UCSD-AML1 (cell line): ENCODE data around the gene CD300H.
A peak's percentile ranks its signal among the peaks of the same experiment; 100 is the strongest.
"Not testable (repeated sequence)": the region's sequence is repeated elsewhere in the genome, so short reads cannot be mapped to it uniquely, and the experiment has no call there.

Experiments
- DNase-seq: peaks from one replicate; lab custom pipeline; 2025; ENCODE audit not compliant: unreplicated experiment; lab: John Stamatoyannopoulos, UW

Gene CD300H

DNA sequence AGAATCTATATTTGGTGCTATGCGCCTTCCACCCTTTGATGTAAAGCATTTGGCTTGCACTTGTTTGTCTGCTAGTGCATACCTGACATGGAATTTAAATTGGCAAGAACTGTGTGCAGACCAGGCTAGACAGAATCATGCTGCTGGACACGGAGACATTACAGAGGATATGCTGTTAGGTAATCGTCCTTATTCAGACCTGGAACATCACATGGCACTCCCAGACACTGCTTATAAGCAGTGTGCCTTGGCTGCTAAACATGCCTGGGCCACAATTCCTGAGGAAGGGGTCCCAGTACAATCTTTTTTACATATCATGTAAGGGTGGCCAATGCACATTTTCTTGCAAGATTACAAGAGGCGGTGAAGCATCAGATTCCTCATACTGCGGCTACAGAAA lies 18.4 kb upstream of the CD300H start:
- no peak for DNase-seq

DNA sequence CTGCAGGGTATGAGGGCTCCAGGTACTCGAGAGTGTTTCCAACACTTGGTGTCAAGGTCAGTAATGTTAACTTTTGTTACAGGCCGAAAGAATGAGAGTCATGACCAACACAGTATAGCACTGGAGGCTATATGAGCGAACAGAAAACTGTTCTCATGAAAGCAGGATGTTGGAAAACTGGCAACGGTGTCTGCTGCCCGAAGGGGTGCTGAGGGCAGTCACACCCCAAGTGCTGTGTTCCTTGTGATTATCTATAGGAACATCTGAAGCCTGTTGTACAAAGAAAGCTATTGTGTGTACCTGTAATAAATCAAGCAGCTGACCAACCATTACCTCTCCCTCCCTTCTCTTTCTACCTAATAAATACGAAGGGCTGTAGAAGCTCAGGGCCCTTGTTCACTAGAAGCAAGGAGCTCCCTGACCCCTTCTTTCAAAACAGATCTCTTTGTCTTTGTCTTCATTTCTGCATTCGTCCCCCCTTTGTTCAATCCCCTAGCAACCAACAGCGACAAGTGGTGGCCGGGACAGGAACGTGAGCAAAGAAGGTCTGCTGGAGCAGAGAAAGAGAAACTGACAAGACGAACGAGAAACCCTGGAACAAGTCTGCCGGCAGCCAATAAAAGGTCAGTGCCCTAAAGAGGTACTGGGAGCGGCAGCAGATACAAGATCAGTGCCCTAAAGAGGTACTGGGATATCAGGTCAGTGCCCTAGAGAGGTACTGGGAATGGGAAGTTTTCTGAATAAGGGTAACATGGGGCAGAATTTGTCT lies 17.2 kb upstream of the CD300H start:
- no peak for DNase-seq

DNA sequence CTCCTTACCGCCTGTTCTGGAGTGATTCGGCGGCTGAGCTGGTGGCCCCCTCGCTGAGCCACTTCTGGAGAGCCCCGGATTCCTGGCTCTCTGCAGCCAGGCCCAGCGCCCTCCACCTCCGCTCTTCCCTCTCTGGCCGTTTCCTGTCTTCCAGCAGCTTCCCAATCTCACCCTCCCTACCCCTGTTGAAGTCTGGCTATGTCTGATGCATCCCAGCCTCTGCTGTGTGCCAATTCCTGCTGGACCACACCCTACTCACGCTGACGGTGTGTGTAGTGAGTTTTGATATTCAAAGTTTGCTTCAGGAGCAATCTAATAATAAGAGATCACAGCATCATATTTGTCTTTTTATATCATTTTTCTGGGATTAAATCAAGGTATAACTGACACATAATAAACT lies 15.3 kb upstream of the CD300H start:
- no peak for DNase-seq

GRCh38 chr17:74579900-74580299 lies 12.6 kb upstream of the CD300H start:
- peak; percentile 62 for DNase-seq

DNA sequence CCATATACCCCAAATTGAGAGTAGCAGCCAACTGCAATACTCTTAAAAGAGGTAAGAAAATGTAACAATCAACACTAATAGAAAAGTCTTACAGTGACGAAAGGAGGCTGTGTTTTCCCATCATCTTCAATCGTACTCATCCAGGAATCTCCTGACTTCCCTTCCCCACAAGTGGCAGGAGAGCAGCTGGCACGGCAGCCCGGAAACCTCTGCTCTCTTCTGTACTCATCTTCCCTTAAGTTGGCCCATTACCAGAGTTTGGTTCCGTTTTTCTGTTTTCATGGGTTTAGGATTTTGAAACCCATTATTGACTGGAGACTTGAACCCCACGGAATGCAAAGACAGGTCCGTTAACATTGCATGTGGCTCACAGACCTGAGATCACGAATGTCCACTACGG lies 11.7 kb upstream of the CD300H start:
- DNase-seq = no peak

- DNase-seq = no peak
These were observed 7.3 kb upstream of the CD300H start for GRCh38 chr17:74574489-74575142.

DNA sequence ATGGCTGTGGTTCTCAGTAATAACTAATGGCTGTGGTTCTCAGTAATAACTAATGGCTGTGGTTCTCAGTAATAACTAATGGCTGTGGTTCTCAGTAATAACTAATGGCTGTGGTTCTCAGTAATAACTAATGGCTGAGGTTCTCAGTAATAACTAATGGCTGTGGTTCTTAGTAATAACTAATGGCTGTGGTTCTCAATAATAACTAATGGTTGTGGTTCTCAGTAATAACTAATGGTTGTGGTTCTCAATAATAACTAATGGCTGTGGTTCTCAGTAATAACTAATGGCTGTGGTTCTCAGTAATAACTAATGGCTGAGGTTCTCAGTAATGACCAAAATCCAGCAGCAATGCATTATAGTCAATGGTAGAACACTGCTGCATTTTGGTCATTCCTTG lies 6.3 kb upstream of the CD300H start:
- not testable (repeated sequence) for DNase-seq

- DNase-seq = no peak
These were observed 5.9 kb upstream of the CD300H start for GRCh38 chr17:74573169-74573568.

GRCh38 chr17:74571621-74572270 lies 4.4 kb upstream of the CD300H start:
- no peak for DNase-seq

DNA sequence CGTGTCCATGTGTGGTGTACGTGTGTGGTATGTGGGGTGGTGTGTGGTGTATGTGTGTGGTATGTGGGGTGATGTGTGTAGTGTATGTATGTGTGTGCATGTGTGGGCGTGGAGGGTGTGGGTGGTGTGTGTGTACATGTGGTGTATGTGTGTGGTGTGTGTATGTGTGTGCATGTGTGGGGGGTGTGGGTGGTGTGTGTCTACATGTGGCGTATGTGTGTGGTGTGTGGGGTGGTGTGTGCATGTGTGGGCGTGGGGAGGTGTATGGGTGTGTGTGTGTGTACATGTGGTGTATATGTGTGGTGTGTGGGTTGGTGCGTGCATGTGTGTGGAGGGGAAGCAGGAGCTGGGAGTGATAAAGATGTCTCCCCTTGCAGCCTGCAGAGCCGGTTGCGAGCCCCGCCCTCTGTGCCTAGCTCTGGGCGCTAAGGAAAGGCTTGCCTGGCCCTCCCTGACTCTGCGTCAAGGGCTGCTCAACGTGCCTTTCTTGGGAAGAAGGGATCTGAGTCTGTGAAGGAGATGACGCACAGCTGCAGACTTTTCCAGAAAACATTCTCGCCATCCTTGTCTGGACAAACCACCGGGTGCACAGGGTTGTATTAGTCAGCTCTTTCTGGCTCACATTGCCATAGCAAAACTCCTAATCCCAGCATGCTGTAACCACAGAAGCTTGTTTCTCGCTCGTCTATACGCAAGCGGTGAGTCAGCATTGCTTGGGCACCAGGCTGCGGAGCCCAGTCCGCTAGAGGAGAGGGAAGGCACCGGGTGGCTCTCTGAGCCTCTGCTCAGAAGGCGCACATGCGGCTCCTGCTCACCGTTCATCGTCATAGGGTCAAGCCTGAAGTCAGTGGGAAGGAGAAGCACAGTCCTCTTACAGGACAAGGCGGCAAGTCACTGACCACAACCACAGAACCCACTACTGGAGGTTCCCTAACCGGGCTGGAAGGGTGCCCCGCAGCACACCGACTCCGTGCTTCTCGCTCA lies 2.0 kb upstream of the CD300H start:
- peak; percentile 80 for DNase-seq

DNA sequence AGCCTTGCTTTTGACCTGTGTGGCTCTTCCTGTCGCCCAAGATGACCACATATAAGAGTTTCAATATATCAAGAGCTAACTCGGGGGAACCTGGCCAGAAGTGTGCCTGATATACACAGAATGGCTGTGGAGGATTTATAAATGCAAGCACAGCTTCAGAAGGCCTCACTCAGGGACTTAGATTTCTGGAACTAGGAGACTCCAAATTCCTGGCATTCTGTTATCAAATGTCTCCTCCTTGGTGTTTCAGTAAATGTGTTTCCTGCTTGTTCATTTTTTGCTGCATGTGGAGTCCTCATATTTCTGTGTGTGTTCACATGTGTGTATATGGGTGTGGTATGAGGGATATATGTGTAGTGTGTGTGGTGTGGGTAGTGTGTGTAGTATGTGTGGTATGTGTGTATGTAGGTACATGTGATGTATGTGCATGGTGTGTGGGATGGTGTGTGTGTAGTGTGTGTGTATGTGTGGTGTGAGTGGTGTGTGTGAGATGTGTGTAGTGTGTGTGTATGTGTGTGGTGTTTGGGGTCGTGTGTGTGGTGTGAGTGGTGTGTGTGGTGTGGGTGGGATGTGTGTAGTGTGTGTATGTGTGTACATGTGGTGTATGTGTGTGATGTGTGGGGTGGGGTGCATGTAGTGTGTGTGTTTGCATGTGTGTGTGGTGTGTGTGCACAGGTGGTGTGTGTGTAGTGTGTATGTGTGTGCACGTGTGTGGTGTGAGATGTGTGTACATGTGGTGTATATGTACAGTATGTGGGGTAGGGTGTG lies 981 bp upstream of the CD300H start:
- DNase-seq = no peak

DNA sequence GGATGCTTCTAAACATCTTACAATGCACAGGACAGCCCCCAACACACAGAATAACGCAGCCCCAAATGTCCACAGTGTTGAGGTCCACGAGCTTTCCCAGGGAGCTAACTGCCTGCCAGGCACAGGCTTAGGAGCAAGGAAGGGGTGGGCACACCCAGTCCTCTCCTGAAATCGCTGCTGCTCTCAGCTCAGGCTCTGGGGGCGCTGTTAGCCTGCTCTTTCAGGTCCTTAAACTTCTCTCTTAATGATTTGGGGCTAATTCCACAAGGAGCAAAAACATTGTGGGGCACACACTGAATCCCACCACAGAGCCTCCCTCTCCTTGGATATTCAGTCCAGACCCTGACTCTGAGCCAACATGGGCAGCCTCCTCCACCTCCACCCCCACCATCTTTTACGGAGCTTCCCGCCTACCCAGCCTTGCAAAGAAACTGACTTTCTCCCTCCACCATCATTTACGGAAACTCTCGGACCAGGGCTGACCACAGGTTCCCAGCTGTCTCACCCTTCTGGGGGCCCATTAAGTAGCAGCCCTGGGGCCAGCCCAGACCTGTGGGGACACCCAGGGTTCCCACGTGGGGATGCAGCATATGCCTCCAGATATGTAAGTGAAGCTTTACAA lies 1.1 kb downstream of the CD300H start:
- peak; percentile 61 for DNase-seq

GRCh38 chr17:74565126-74565525 lies 2.2 kb downstream of the CD300H start:
- DNase-seq = no peak

DNA sequence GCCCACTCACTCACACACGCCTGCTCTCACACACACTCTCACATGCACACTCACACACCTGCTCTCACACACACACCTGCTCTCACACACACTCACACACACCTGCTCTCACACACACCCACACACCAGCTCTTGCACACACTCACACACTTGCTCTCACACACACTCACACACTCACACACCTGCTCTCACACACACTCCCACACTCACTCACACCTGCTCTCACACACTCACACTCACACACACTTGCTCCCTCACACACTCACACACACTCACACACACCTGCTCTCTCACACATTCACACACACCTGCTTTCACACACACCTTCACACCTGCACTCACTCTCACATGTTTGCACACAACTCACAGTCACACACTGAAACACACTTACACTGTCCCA lies 4.0 kb downstream of the CD300H start:
- no peak for DNase-seq

DNA sequence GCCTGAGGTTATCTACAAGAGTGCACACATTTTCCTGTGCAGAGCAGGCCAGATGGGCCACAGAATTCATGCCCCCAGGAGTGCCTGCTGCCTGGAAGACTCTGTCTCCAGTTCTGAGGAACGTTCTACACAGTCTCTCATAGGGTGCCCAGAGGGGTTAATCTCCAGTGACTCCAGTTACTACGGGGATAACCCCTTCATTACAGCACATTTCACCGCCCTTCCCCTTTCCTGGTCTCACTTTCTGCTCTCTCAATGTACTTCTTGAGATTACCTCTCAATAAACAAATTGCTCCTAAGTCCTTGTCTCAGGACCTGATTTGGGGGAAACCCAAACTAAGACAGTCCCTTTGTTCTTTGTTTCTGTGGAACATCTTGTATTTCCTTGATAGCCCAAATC lies 5.7 kb downstream of the CD300H start:
- DNase-seq = no peak

- no peak for DNase-seq
These were observed 8.3 kb downstream of the CD300H start for GRCh38 chr17:74558882-74559519.

DNA sequence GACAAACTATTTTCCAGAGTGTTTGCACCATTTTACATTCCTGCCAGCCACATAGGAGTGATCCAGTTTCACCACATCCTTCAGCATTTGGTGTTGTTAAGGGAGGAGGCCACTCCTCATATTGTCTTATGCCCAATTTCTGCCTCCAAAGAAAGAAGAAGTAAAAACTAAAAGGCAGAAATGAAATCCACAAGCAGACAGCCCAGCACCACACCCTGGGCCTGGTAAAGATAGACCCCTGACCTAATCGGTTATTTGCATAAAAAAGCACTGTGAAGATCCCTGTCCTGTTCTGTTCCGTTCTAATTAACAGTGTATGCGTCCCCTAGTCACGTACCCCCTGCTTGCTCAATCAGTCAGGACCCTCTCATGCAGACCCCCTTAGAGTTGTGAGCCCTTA lies 8.9 kb downstream of the CD300H start:
- DNase-seq = not testable (repeated sequence)

GRCh38 chr17:74555427-74555940 lies 11.8 kb downstream of the CD300H start:
- no peak for DNase-seq

- DNase-seq = no peak
These were observed 12.4 kb downstream of the CD300H start for GRCh38 chr17:74554909-74555308.
